Measurements from ENCODE around the gene WNK2.

WNK2 gene

DNA sequence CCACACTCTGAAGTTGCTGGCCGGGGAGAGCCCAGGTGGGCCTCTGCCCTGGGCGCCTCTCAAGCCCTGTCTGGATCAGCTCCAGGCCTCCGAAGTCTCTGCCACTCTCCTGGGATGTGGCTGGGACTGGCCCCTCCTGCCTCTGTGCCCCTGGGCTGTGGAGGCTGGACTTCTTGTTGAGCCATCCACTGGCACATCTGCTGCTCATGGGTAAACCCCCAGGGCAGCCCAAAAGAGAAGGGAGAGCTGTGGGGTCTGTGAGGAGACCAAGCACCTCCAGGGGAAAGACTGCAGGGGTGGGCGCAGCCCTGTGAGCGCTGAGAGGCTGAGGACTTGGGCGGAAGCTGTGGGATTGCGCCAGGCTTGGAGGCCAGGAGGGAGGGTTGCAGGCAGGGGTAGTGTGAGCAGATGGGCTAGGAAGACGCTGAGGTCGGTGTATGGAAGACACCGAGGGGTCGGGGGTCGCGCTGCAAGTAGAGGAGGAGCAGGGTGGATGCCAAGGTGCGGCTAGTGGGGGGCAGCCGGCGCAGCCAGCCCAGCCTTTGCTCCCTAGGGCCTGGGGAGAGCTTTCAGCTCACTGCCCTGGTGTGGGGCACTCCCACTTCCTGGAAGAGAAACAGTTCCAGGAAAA, 118.1 kb downstream of the WNK2 start:
- in situ Hi-C loops (cut with MboI; ENCODE audit: low sequenced_read_pairs) = loop anchor here (5.0 kb wide), 1 partner anchor 140 kb away; no protein-coding TSS in a partner anchor
- H3K4me1 ChIP-seq = no peaks in the 10 kb centered on the region
- H3K9me3 ChIP-seq = no peaks in the 10 kb centered on the region
- H3K27me3 ChIP-seq (ENCODE audit: low read depth) = no peaks in the 10 kb centered on the region
- DNase-seq (ENCODE audit: low spot score in 2 of 2) = peak in 1 of 2 experiments; percentile 9
- no peak overlapping the region for H3K4me3 ChIP-seq
- H3K36me3 ChIP-seq (replicated peaks) = peaks cover 3% of the 10 kb centered on the region; the same call in 1 of the 2 replicates

DNA sequence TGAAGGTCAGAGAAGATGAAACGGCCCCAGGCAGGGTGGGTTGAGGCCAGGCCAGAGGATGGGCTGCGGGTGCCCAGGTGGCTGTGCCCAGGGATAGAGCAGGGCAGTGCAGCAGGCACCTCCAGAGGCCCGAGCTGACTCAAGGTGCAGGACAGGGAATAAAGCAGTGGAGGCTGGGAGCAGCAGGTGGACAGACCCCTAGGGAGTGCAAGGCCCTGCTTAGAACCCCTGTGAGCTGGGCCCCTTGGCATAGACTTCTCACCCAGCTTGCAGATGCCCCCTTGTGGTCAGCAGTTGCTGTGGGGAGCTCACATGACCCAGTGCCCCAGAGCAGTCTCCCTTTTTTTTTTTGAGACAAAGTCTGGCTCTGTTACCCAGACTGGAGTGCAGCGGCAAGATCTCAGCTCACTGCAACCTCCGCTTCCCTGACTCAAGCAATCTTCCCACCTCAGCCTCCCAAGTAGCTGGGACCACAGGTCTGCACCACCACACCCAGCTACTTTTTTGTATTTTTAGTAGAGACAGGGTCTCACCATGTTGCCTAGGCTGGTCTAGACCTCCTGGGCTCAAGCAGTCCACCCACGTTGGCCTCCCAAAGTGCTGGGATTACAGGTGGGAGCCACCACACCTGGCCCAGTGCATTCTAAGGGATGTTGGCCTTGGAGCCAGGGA, 118.8 kb downstream of the WNK2 start:
- no peaks in the 10 kb centered on the region for H3K4me1 ChIP-seq
- DNase-seq (ENCODE audit: low spot score in 2 of 2) = peak in 1 of 2 experiments; percentile 76
- no peaks in the 10 kb centered on the region for H3K27me3 ChIP-seq (ENCODE audit: low read depth)
- in situ Hi-C loops (cut with MboI; ENCODE audit: low sequenced_read_pairs) = loop anchor here (5.0 kb wide), 1 partner anchor 140 kb away; no protein-coding TSS in a partner anchor
- peaks cover 3% of the 10 kb centered on the region for H3K36me3 ChIP-seq (replicated peaks)
- no peak overlapping the region for H3K4me3 ChIP-seq
- H3K9me3 ChIP-seq = no peaks in the 10 kb centered on the region

DNA sequence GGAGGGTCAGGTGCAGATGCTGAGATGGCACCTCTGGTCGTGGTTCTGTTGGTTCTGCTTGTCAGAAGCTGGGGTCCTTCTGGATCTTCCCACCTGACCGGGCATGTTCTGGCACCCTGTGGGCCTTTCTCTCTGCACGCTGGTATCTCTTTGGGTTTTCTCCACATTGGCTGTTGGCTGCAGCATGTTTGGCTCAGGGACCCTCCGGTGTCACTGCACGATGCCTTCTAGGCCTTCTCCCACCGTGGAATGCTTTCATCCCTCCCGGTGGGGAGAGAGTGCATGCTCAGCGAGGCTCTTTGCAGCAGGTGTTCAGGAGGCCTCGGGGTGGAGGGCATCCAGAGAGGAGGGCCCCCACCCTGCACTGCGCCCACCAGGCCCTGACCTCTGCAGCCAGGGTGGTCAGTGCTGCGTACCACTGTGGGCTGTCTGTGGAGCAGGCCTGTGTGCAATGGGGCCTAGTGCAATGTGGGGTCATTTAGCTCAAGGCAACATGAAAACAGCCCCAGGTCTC, 119.4 kb downstream of the WNK2 start:
- peak in 1 of 2 experiments; percentile 3 for DNase-seq (ENCODE audit: low spot score in 2 of 2)
- Histone ChIP-seq H3K4me3 (no peak overlapping the region), H3K4me1 (no peaks in the 10 kb centered on the region), H3K36me3 (replicated peaks) (no peaks in the 10 kb centered on the region; the same call in 1 of the 2 replicates), H3K9me3 (no peaks in the 10 kb centered on the region), H3K27me3 (ENCODE audit: low read depth) (no peaks in the 10 kb centered on the region)
- in situ Hi-C loops (cut with MboI; ENCODE audit: low sequenced_read_pairs) = loop anchor here (5.0 kb wide), 1 partner anchor 141 kb away; no protein-coding TSS in a partner anchor

DNA sequence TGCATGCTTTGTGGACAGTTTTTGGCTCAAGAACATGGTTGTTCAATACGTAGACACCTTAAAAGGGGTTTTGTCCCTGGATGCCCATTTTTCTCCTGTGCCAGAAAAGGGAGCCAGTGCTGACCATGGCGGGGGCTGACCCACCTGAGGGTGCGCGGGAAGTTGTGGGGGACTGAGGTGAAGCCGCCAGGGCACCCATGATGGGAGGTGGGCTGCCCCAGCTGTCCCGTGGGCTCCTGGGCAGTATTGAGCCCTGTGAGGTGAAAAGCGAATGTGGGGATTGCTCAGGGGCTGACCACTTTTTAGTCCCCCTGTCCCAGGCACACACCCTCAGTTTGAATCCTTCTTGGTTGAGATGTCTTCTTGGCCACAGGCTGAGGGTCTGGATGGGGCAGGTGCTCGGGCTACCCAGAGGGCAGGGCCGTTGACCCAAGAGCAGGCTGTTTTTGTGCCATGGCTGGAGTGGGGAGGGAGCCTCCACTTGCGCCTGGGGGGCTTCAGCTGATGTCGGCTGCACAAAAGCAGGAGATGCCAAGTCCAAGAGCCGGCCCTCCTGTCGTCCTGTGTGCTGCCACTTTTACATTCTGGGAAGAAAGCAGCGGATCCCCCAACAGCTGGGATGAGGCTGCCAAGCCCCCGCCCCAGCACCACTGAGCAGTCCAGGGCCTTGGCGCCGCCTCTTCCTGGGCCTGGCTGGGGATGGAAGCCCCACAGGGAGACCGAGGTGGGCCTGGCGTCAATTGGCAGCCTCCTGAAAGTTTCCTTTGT, 120.1 kb downstream of the WNK2 start:
- Histone ChIP-seq H3K9me3 (no peaks in the 10 kb centered on the region), H3K4me1 (no peaks in the 10 kb centered on the region), H3K27me3 (ENCODE audit: low read depth) (no peaks in the 10 kb centered on the region), H3K4me3 (no peak overlapping the region), H3K36me3 (replicated peaks) (no peaks in the 10 kb centered on the region; the same call in 1 of the 2 replicates)
- peak in 1 of 2 experiments; percentile 5 for DNase-seq (ENCODE audit: low spot score in 2 of 2)
- in situ Hi-C loops (cut with MboI; ENCODE audit: low sequenced_read_pairs) = loop anchor here (5.0 kb wide), 1 partner anchor 142 kb away; no protein-coding TSS in a partner anchor

DNA sequence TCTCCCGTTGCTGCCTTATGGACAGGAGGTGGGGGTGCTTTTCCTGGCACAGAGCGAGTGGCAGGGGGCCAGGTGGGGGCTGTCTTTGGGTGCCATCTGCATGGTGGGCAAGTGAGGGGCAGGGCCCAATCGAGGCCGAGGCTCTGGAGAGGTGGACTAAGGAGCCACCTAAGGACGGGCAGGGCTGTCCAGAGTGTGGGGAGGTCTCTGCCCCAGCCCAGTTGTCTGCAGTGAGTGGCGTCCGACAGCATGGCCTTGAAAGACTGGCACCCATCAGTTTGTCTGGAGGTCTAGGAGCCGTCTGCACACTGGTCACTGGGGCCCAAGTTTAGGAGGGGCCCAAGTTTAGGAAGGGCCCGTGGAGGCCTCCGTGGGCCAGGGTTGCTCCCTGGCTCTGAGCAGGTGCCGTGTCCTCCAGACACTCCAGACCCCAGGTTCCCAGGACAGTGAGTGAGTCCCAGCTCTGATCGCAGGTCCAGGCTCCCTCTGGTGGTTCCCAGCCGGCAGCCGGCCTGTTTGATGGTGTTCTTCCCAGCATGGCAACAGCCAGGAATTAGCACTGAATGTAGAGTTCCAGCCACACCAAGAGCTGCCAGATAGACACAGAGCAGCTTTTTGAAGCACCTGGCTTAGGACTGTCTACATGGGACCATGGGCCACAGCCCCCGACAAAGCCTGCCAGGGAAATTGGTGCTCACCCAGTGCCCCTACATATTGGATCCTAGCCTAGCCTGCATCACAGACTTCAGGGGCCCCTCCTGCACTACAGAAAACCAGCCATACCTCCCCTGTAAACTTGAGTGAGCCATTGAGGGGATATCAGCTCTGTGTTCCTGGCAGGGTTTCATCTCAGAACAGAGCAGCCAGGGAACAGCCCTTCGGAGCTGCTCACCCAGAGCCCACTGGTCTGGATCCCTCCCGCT, 120.9 kb downstream of the WNK2 start:
- Histone ChIP-seq H3K36me3 (replicated peaks) (peaks cover 3% of the 10 kb centered on the region), H3K4me3 (no peak overlapping the region), H3K9me3 (no peaks in the 10 kb centered on the region), H3K4me1 (no peaks in the 10 kb centered on the region), H3K27me3 (ENCODE audit: low read depth) (no peaks in the 10 kb centered on the region)
- peak in 1 of 2 experiments; percentile 58 for DNase-seq (ENCODE audit: low spot score in 2 of 2)
- in situ Hi-C loops (cut with MboI; ENCODE audit: low sequenced_read_pairs) = loop anchor here (5.0 kb wide), 1 partner anchor 143 kb away; no protein-coding TSS in a partner anchor

DNA sequence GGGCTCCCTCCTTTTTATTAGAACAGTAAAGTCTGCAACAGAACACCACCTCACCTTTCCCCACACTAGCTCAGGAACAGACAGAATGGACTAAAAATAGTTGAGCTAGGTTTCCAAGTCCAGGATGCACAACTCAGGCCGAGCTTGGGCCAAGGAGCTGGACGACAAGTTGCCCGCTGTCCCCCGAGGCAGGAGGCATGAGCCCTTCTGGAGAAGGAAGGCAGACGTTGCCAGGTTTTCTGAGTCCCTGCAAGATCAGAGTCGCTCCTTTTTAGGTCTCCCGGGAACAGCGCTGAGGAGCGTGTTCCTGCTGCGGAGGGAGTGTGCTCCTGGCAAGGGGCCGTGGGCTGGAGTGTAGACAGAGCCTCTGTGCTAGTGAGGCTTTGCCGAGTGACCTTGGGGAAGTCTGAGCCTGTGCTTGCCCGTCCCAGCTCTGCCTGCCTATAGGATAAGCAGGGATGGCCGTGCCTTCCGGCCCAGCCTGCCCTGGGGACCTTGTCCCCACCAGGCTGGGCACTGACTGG, 121.6 kb downstream of the WNK2 start:
- DNase-seq (ENCODE audit: low spot score in 2 of 2) = no peak
- H3K9me3 ChIP-seq = no peaks in the 10 kb centered on the region
- no peaks in the 10 kb centered on the region for H3K27me3 ChIP-seq (ENCODE audit: low read depth)
- H3K4me1 ChIP-seq = no peaks in the 10 kb centered on the region
- in situ Hi-C loops (cut with MboI; ENCODE audit: low sequenced_read_pairs) = no loop called here
- peaks cover 3% of the 10 kb centered on the region for H3K36me3 ChIP-seq (replicated peaks)
- H3K4me3 ChIP-seq = no peak overlapping the region

DNA sequence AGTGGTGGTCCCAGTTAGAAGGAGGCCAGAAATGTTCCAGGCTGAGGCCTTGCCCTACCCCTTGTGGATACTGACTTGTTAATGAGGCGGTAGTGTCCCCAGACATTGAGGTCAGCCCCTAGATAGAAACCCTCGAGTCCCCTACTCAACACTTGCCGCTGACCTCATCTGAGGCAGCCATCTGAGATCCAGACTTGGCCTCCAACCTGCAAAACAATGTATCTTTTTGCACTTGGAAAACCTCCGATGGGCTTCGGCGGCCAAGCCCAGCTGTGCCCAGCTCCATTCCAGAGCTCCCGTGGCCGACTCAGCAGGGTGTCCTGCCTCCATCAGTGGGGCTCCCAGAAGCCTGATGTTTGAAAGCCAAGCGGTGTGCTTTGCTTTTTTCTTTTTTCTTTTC, 122.1 kb downstream of the WNK2 start:
- H3K4me3 ChIP-seq = no peak overlapping the region
- no peaks in the 10 kb centered on the region for H3K4me1 ChIP-seq
- no peak for DNase-seq (ENCODE audit: low spot score in 2 of 2)
- in situ Hi-C loops (cut with MboI; ENCODE audit: low sequenced_read_pairs) = no loop called here
- no peaks in the 10 kb centered on the region for H3K9me3 ChIP-seq
- H3K27me3 ChIP-seq (ENCODE audit: low read depth) = no peaks in the 10 kb centered on the region
- H3K36me3 ChIP-seq (replicated peaks) = peaks cover 3% of the 10 kb centered on the region

DNA sequence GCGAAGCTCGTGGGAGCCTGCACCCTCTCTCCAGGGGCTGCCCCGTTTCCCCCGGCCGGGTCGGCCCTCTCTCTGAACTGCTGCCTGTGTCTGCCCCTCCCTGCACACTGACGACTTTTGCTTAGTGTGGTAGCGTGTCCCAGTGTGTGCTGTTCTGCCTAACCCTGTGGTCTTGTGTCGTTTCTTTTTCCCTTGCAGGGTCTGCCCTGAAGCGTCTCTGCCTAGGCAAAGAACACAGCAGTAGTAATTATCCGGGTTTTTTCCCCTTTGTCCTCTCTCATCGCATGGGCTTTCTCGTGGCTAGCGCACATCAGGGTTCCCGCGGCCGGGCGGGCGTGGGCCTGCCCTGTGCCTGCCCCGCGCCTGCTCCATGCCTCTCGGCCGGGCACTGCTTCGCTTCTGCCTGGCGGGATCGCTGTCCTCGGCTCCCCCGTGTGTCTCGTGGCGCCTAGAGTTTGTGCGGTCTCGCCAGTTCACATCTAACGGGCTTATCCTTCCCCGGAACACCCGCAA, 122.7 kb downstream of the WNK2 start:
- Histone ChIP-seq H3K4me3 (no peak overlapping the region), H3K36me3 (replicated peaks) (peaks cover 5% of the 10 kb centered on the region), H3K4me1 (no peaks in the 10 kb centered on the region), H3K9me3 (no peaks in the 10 kb centered on the region), H3K27me3 (ENCODE audit: low read depth) (no peaks in the 10 kb centered on the region)
- in situ Hi-C loops (cut with MboI; ENCODE audit: low sequenced_read_pairs) = no loop called here
- DNase-seq (ENCODE audit: low spot score in 2 of 2) = no peak

DNA sequence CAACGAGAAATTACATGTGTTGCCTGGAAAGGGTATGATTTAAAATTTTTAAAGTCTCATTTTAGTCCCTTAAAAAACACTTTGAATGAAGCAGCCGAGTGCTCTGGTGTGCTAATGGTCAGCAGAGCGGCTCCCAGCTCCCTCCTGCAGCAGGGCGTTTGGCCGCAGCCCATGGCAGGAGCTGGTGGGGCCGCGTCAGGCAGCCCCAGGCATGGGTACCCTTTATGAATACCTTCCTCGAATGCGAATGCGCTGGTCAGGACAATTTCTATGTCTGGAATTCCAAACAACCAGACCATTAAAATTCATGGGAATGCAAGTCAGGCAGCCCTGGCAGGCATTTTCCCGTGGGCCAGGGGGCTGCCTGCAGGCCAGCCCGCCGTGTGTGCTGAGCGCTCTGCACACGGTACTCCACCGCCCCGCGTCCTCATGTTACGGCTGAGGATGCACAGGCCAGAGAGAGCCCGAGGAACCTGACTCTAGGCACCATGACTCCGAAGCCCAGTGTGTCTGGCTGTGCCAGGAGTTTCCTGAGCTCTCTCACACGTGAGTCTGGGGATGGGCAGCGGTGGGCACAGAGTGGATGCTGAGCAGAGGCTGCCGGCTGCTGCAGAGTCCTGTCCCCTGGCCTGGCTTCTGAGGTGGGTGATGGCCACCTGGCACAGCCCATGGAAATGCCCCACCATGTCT, 123.7 kb downstream of the WNK2 start:
- DNase-seq (ENCODE audit: low spot score in 2 of 2) = no peak
- no peaks in the 10 kb centered on the region for H3K27me3 ChIP-seq (ENCODE audit: low read depth)
- in situ Hi-C loops (cut with MboI; ENCODE audit: low sequenced_read_pairs) = no loop called here
- H3K4me1 ChIP-seq = peaks cover under 1% of the 10 kb centered on the region
- no peaks in the 10 kb centered on the region for H3K9me3 ChIP-seq
- no peak overlapping the region for H3K4me3 ChIP-seq
- H3K36me3 ChIP-seq (replicated peaks) = peaks cover 5% of the 10 kb centered on the region

DNA sequence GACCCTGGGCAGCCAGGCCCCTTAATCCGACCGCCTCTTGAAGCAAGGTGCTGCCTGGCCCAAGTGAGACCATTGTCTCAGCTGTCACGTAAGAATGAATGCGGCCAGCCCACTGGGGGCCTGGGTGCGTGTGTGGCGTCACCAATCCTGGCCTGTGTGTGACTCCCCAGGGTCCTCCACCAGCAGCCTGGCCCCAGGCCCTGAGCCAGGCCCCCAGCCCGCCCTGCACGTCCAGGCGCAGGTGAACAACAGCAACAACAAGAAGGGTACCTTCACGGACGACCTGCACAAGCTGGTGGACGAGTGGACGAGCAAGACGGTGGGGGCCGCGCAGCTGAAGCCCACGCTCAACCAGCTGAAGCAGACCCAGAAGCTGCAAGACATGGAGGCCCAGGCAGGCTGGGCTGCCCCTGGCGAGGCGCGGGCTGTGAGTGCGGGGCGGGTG, 124.2 kb downstream of the WNK2 start:
- peaks cover 6% of the 10 kb centered on the region for H3K4me1 ChIP-seq
- in situ Hi-C loops (cut with MboI; ENCODE audit: low sequenced_read_pairs) = no loop called here
- no peaks in the 10 kb centered on the region for H3K27me3 ChIP-seq (ENCODE audit: low read depth)
- DNase-seq (ENCODE audit: low spot score in 2 of 2) = no peak
- H3K36me3 ChIP-seq (replicated peaks) = peaks cover 5% of the 10 kb centered on the region
- H3K4me3 ChIP-seq = no peak overlapping the region
- H3K9me3 ChIP-seq = no peaks in the 10 kb centered on the region

DNA sequence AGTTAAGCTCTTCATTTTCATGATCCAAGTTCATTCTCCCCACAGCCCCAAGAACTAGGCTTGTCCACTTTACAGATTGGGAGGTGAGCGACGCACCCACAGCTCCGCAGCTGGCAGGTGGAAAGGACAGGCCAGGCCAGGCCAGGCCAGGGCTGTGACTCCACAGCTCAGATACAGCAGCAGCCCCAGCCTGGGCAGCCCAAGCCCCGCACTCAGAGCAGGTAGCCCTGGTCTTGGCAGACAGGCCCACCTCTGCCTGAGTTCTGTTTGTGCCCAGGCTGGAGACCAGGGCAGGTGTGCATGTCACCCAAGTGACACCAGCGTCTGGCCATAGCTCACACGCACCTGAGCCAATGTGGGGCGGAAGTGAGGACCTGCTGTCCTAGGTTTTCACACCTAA, 124.7 kb downstream of the WNK2 start:
- Histone ChIP-seq H3K36me3 (replicated peaks) (peaks cover 5% of the 10 kb centered on the region), H3K27me3 (ENCODE audit: low read depth) (no peaks in the 10 kb centered on the region), H3K9me3 (no peaks in the 10 kb centered on the region), H3K4me1 (peaks cover 8% of the 10 kb centered on the region), H3K4me3 (no peak overlapping the region)
- DNase-seq (ENCODE audit: low spot score in 2 of 2) = no peak
- in situ Hi-C loops (cut with MboI; ENCODE audit: low sequenced_read_pairs) = no loop called here

DNA sequence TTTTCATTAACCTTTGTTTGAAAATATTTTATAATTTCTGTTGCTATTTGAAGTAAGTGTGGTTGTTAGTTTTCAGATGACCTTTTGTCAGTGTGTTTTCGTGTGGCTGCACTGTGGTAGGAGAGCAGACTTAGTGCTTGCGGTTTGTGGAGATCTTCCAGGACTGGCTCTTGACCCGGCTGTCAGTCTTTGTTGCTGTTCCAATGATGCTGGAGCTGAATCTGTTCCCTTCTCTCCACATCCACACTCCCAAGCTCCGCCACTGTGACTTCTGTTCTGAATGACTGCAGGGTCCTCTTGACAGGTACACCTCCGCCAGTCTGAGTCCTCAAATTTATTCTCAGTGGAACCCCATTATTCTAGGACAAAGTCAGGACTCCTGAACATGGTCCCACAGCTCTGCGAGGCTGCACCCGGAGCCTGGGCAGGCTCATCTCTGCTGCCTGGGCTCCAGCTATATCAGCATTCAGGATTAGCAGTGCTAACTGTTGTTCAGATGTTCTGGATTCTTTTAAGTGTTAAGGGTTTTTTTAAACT, 126.0 kb downstream of the WNK2 start:
- Histone ChIP-seq H3K9me3 (no peaks in the 10 kb centered on the region), H3K4me3 (no peak overlapping the region), H3K36me3 (replicated peaks) (peaks cover 5% of the 10 kb centered on the region), H3K27me3 (ENCODE audit: low read depth) (no peaks in the 10 kb centered on the region), H3K4me1 (peaks cover 8% of the 10 kb centered on the region)
- no peak for DNase-seq (ENCODE audit: low spot score in 2 of 2)
- in situ Hi-C loops (cut with MboI; ENCODE audit: low sequenced_read_pairs) = no loop called here
